ELR (cell line): ENCODE results near the gene SLC17A4.
"Not testable (repeated sequence)": the region's sequence is repeated elsewhere in the genome, so short reads cannot be mapped to it uniquely, and the experiment has no call there.

Experiments used
- DNase-seq: peaks from one replicate; pipeline ENCODE4 v3.0.0-alpha.2; 2015; ENCODE audit warnings: low read depth

The SLC17A4 gene, protein sequence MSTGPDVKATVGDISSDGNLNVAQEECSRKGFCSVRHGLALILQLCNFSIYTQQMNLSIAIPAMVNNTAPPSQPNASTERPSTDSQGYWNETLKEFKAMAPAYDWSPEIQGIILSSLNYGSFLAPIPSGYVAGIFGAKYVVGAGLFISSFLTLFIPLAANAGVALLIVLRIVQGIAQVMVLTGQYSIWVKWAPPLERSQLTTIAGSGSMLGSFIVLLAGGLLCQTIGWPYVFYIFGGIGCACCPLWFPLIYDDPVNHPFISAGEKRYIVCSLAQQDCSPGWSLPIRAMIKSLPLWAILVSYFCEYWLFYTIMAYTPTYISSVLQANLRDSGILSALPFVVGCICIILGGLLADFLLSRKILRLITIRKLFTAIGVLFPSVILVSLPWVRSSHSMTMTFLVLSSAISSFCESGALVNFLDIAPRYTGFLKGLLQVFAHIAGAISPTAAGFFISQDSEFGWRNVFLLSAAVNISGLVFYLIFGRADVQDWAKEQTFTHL

GRCh38 chr6:25754535-25754934 lies at the start of gene SLC17A4:
SLC17A4 (plus strand) TSS chr6:25754742; CDS start chr6:25761963, 7,221 bp downstream.
- DNase-seq: no peak

GRCh38 chr6:25706314-25707014 lies 48.1 kb upstream of the SLC17A4 start:
- DNase-seq: no peak

- DNase-seq: no peak
These were observed 44.8 kb upstream of the SLC17A4 start for GRCh38 chr6:25709761-25710160.

GRCh38 chr6:25710287-25710686 lies 44.3 kb upstream of the SLC17A4 start:
- no peak for DNase-seq

- no peak for DNase-seq
These were observed 40.7 kb upstream of the SLC17A4 start for GRCh38 chr6:25713824-25714223.

GRCh38 chr6:25714765-25715164 lies 39.8 kb upstream of the SLC17A4 start:
- peak; percentile 7 for DNase-seq

DNA sequence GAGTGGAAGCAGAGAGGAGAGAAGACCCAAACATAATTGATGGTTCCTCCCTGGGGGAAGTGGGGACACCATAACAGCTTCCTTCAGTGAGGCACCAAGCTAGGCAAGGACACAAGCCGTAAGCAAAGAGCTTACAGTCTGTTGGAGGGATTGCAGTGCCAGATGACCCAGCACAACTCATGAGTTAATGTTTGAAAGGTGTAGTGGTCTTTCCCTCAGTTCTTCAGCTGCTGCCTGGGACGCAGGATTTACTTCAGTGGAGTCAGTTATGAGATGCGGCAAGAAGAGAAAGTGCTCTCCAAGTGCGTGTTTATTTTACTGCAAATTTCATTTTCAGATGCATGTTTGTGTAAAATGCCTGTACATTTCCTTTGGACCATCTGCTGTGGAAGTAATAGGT lies 38.7 kb upstream of the SLC17A4 start:
- DNase-seq: no peak

DNA sequence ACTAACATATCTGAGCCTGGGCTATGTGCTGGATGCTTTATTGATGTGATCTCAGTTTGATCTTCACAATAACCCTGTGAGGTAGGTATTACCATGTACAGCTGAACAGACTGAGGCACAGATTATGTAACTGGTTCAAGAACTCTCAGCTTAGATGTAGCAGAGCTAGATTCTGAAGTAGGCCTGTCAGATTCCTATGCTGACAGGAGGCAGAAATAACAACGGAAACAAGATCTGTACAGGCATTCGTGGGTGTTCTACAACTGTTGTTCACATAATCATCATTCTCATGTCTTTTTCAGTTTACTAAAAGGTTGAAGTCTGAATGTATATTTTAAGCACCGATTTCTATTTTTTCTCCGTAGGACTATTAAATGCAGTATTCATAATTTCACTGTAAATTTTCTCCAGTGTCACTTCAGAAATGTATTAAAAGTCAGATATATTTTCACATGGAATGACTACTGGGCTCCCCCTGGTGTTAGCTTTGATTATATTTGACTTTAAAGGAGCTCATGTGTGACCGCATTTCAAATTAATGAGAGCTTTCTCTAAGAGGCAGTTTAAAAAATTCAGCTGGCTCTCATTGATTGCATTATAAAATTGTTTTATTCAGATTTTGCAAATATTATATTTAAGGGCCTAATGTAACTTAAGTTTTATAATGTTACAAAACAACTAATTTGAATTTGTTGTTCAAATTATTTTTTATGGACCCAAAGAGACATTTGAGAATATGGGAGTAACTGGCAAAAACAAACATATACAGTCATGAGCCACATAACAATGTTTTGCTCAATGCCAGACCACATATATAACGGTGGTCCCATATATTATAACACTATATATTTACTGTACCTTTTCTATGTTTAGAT lies 36.4 kb upstream of the SLC17A4 start:
- DNase-seq: peak; percentile 48

GRCh38 chr6:25726122-25726911 lies 28.2 kb upstream of the SLC17A4 start:
- DNase-seq: no peak

DNA sequence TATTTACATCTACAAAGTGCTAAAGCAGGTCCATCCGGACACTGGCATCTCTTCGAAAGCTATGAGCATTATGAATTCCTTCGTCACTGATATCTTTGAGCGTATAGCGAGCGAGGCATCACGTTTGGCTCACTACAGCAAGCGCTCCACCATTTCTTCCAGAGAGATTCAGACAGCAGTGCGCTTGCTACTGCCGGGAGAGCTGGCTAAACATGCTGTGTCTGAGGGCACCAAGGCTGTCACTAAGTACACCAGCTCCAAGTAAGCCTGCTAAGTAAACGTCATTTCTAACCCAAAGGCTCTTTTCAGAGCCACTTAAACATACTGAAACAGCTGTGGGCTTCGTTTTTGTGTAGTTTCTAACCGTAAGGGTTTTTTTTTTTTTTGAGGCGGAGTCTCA lies 27.5 kb upstream of the SLC17A4 start:
- no peak for DNase-seq

GRCh38 chr6:25730907-25731306 lies 23.6 kb upstream of the SLC17A4 start:
- DNase-seq: no peak

DNA sequence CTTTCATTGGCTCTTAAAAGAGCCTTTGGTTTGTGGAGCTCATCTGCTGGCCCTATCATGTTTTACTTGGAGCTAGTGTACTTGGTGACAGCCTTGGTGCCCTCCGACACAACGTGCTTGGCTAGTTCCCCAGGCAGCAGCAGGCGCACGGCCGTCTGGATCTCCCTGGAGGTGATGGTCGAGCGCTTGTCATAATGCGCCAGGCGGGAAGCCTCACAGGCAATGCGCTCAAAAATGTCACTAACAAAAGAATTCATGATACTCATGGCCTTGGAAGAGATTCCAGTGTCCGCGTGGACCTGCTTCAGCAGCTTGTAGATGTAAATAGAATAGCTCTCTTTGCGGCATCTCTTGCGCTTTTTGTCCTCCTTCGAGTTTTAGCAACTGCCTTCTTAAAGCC lies 22.8 kb upstream of the SLC17A4 start:
- no peak for DNase-seq

GRCh38 chr6:25732468-25733198 lies 21.9 kb upstream of the SLC17A4 start:
- DNase-seq: no peak

DNA sequence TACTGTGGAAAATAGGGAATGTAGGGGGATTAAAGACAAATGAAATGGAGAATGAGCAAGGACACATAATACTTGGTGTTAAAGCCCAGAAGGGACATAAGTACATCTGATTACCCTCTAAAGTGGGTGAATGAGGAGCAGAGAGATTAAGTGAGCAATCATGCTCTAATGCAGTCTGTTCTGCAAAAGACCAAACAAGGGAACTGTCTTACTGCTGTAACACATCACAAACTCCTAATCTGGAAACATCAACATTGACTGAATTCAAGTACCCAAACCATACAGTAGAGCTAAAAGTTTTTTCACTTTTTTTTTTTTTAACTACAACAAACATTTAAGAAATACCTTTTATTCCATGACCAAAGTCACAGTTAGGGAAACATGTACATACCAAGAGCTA lies 19.3 kb upstream of the SLC17A4 start:
- no peak for DNase-seq

- DNase-seq: no peak
These were observed 10.7 kb upstream of the SLC17A4 start for GRCh38 chr6:25743868-25744267.

GRCh38 chr6:25745836-25746235 lies 8.7 kb upstream of the SLC17A4 start:
- no peak for DNase-seq

GRCh38 chr6:25746968-25747367 lies 7.6 kb upstream of the SLC17A4 start:
- DNase-seq: no peak

DNA sequence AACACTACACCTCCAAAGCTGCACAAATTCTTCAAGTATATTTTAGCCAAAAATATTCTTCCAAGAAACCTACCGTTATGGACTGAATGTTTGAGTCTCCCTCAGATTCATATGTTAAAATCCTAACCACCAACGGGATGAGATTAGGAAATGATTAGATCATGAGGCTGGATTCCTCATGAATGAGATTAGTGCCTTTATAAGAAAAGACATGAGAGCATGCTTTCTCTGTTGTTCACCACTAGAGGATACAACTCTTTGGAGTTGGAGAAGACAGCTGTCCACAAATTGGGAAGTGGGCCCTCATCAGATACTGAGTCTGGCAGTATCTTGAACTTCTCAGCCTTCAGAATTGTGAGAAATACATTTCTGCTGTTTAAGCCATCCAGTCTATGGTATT lies 7.1 kb upstream of the SLC17A4 start:
- no peak for DNase-seq

- no peak for DNase-seq
These were observed 6.5 kb upstream of the SLC17A4 start for GRCh38 chr6:25748049-25748448.

GRCh38 chr6:25748601-25749517 lies 5.7 kb upstream of the SLC17A4 start:
- not testable (repeated sequence) for DNase-seq
